ENCODE measurements around the gene NPTN.

NPTN gene

DNA sequence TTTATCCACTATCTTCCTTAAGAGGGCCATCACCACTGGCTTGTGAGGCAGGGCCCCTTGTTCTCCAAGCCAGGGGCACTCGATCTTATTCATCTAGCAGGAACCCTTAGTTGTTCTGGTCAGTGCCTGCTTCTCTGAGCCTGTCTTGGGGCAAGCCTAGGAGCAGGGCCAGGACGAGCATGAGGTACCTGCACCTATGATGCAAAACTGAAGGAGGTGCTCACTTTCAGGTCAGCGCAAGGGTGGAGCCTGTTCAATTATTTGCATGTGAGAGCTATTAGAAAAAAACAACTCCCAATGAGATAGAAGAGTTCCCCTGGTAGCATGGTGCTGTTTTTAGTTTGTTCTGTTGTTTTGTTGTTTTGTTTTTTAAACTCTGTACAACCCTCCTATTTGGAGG lies 46.0 kb upstream of the NPTN start:
- no peak overlapping the region for H3K4me3 ChIP-seq (ENCODE audit: low read length)
- TF ChIP-seq, protein P1, sequence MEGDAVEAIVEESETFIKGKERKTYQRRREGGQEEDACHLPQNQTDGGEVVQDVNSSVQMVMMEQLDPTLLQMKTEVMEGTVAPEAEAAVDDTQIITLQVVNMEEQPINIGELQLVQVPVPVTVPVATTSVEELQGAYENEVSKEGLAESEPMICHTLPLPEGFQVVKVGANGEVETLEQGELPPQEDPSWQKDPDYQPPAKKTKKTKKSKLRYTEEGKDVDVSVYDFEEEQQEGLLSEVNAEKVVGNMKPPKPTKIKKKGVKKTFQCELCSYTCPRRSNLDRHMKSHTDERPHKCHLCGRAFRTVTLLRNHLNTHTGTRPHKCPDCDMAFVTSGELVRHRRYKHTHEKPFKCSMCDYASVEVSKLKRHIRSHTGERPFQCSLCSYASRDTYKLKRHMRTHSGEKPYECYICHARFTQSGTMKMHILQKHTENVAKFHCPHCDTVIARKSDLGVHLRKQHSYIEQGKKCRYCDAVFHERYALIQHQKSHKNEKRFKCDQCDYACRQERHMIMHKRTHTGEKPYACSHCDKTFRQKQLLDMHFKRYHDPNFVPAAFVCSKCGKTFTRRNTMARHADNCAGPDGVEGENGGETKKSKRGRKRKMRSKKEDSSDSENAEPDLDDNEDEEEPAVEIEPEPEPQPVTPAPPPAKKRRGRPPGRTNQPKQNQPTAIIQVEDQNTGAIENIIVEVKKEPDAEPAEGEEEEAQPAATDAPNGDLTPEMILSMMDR (conservative IDR thresholded peaks at IDR 0.05; ENCODE audit: low read depth, low read length), result no peak
- DNase-seq (ENCODE audit: low read depth), result no peak

DNA sequence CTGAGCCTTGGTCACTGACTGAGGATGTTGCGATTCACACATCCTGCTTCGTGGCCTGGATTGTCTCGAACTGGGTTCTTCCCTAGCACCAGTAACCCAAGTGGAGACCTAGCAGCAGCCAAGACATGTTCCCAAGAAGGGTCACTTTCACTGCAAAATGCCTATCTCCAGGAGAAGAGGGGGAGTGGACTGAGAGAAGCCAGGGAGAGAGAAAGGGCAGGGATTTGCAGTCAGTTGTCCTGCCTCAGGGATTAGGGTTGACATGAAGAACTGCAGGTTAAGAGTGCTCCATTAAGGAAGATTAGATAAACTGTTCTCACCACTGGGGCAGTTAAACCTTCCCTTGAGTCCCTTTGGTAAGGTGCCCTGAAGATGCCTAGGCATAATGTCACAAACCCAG lies 45.3 kb upstream of the NPTN start:
- TF ChIP-seq, protein P1 (conservative IDR thresholded peaks at IDR 0.05; ENCODE audit: low read depth, low read length), result no peak
- DNase-seq (ENCODE audit: low read depth), result no peak
- no peak overlapping the region for H3K4me3 ChIP-seq (ENCODE audit: low read length)

DNA sequence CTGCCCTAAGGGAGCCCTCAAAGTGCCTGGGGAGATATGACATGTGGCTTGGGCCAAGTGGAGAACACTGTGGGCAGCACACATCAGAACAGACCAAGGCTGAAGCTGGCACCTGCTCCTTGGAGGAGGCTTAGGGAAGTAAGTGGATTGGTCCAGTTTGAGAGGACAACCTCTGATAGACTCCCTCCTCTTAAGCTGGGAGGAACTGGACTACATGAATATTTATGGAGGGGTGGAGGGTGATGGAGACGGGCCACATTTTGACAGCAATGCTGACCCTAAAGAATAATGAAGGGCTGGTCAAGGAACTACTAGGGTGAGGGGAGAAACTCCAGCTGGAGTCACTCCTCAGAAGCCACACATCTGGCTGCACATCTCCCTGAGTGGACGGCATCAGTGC lies 44.5 kb upstream of the NPTN start:
- TF ChIP-seq, protein P1 (conservative IDR thresholded peaks at IDR 0.05; ENCODE audit: low read depth, low read length), result no peak
- H3K4me3 ChIP-seq (ENCODE audit: low read length), result no peak overlapping the region
- no peak for DNase-seq (ENCODE audit: low read depth)

DNA sequence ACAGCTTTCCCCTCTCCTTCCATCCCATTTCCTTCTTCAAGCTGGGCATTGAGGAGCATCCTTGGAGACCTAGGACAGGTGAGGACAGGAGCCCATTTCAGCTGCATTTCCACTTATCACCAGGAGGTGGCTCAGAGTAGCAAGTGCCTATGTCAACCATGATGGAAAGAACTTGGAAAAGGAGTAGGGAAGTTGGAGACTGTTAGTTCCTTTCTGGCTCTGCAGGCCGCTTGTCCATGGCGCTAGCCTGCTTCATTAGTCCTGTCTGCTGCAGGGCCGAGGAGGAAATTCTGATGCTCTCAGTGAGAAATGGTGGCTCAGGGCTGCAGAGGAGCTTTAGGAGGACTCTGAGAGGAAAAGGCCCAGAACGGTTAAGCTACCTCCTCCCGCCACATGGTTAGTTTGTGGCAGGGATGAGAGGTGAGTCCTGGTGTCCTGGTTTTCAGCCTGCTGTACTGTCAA lies 44.0 kb upstream of the NPTN start:
- TF ChIP-seq, protein P1 (conservative IDR thresholded peaks at IDR 0.05; ENCODE audit: low read depth, low read length), result peak; percentile 93
- DNase-seq (ENCODE audit: low read depth), result no peak
- no peak overlapping the region for H3K4me3 ChIP-seq (ENCODE audit: low read length)

DNA sequence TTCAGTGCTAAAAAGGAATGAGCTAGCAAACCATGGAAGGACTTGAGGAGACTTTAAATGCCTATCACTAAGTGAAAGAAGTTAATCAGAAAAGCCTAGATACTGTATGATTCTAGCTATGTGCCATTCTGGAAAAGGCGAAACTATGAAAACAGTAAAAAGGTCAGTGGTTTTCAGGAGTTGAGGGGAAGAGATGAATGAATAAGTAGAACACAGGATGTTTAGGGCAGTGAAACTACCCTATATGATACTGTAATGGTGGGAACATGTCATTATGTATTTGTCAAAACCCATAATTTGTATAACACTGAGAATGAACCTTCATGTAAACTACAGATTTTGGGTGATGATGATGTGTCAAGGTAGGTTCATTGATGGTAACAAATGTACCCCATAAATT lies 41.4 kb upstream of the NPTN start:
- DNase-seq (ENCODE audit: low read depth), result no peak
- TF ChIP-seq, protein P1 (conservative IDR thresholded peaks at IDR 0.05; ENCODE audit: low read depth, low read length), result no peak
- no peak overlapping the region for H3K4me3 ChIP-seq (ENCODE audit: low read length)

DNA sequence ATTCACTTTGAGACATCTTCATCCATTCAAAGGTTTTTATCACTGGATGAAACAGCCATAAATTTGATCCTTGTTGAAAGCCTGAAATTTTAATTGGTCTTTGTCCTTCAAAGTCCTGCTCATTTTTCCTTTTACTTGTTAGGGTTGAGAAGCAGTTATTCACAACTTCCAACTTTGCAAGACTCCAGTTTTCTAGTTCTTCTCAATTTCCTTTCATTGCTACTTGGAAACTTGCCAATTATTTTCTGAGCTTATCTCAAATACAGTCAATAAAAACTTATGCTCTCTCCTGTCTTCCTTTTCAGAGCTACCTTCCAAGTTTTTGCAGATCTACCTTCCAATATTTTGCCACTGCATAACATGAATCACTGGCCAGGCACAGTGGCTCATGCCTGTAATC lies 27.3 kb upstream of the NPTN start:
- no peak overlapping the region for H3K4me3 ChIP-seq (ENCODE audit: low read length)
- TF ChIP-seq, protein P1 (conservative IDR thresholded peaks at IDR 0.05; ENCODE audit: low read depth, low read length), result no peak
- no peak for DNase-seq (ENCODE audit: low read depth)

DNA sequence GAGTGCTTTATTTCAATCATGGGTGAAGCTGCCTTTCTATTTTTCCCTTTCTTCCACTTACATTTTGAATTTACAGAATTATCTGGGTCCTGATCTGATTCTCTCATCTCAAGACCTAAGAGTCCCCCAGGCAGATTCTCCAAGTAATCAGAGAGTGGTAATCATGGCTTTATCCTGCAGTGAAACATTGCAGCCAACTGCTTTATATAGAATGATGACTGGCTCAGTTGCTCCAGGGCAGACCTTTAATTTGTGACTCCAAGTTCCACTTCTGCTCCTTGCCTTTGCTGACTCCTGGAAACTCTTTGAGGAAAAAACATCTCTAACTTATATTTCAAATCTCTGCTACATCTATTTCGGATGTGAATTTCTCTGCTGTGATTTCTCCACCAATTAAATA lies 25.5 kb upstream of the NPTN start:
- TF ChIP-seq, protein P1 (conservative IDR thresholded peaks at IDR 0.05; ENCODE audit: low read depth, low read length), result no peak
- H3K4me3 ChIP-seq (ENCODE audit: low read length), result no peak overlapping the region
- DNase-seq (ENCODE audit: low read depth), result no peak
